GM19468 (cell line): ENCODE data around the gene ZNF808.
"Not testable (repeated sequence)": the region's sequence is repeated elsewhere in the genome, so short reads cannot be mapped to it uniquely, and the experiment has no call there.

ENCODE experiments used
- ATAC-seq: cut with Tn5 transposase; IDR thresholded peaks from one replicate; pipeline ENCODE4 v1.9.1; 2021; ENCODE audit warnings: mild to moderate bottlenecking, moderate library complexity, moderate number of reproducible peaks; ENCODE audit not compliant: unreplicated experiment; ENCODE audit errors: extremely low read depth

The ZNF808 gene

DNA sequence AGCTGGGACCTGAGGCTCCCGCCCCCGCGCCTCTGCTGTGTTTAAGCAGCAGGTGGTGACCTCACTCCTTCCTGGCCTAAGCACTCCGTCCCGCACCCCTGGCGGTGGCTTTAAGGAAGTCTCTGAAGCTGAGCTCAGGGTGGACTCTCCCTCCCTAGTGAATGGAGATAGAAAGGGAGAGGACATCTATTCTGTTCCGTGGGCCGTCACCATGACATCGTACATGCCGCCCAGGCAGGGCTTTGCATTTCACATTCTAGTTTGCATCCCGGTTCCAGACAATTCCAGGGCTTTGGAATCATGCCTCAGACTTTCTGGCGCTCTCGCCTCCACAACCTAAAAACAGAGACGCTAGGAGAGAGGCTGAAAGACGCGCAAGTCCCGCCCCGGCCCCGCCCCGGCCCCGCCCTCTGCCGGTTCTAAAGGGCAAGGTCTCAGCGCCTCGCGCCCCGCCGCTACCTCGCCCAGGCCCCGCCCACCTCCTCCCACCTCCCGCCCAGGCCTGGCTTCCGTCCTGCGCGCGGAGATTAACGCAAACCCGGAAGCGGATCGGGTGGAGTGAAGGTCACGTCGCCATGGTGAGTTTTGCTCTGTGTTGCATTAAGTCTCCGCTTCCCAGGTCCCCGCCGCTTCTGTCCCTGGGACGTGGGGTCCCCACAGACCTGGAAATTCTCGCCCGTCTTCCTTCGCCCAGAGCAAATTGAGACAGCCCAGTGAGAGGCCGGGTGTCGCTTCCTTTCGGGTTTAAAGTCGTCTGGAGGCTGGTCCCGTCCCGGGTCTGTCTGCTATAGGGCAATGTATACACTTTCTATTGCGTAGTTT lies at the start of gene ZNF808:
ZNF808 (plus strand) TSS at position 535 of the 822 bp plus-strand sequence. CDS start 15,617 bp downstream, outside the sequence.
- ATAC-seq, result peak; percentile 60

DNA sequence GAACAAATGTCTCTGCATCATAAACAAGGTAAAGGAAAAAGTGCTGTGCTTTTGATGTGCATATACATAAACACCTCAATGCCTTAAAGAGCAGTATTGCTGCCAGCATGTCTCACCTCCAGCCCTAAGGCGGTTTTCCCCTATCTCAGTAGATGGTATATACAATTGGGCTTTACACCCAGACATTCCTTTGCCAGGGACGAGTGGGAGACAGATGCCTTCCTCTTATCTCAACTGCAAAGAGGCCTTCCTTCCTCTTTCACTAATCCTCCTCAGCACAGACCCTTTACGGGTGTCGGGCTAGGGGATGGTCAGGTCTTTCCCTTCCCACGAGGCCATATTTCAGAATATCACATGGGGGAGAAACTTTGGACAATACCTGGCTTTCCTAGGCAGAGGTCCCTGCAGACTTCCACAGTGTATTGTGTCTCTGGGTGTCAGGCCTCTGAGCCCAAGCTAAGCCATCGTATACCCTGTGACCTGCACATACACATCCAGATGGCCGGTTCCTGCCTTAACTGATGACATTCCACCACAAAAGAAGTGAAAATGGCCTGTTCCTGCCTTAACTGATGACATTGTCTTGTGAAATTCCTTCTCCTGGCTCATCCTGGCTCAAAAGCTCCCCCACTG lies 43.2 kb upstream of the ZNF808 start:
- ATAC-seq, result not testable (repeated sequence)

DNA sequence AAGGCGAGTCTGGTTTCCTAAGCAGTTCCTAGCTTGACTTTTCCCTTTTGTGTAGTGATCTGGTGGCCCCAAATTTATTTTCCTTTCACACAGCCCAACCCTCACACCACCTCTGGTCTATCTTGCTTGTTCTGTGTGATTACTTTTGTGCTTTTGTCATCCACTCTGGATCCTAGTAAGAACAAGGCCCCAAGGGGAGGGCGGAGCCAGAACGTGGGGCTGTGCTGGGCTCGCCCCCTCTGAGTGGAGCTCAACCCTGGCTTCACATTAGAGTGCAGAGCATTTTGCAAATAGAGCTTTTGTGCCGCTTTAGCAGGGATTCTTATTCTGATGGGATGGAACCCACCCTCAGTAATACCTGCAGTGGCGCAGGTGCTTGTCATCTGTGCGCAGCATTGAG lies 42.4 kb upstream of the ZNF808 start:
- ATAC-seq, result not testable (repeated sequence)

DNA sequence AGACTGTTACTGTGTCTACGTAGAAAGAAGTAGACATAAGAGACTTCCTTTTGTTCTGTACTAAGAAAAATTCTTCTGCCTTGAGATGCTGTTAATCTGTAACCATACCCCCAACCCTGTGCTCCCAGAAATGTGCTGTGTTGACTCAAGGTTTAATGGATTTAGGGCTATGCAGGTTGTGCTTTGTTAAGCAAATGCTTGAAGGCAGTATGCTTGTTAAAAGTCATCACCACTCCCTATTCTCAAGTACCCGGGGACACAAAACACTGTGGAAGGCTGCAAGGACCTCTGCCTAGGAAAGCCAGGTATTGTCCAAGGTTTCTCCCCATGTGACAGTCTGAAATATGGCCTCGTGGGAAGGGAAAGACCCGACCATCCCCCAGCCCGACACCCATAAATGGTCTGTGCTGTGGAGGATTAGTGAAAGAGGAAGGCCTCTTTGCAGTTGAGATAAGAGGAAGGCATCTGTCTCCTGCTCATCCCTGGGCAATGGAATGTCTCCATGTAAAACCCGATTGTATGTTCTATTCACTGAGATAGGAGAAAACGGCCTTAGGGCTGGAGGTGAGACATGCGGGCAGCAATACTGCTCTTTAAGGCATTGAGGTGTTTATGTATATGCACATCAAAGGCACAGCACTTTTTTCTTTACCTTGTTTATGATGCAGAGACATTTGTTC lies 41.8 kb upstream of the ZNF808 start:
- not testable (repeated sequence) for ATAC-seq

DNA sequence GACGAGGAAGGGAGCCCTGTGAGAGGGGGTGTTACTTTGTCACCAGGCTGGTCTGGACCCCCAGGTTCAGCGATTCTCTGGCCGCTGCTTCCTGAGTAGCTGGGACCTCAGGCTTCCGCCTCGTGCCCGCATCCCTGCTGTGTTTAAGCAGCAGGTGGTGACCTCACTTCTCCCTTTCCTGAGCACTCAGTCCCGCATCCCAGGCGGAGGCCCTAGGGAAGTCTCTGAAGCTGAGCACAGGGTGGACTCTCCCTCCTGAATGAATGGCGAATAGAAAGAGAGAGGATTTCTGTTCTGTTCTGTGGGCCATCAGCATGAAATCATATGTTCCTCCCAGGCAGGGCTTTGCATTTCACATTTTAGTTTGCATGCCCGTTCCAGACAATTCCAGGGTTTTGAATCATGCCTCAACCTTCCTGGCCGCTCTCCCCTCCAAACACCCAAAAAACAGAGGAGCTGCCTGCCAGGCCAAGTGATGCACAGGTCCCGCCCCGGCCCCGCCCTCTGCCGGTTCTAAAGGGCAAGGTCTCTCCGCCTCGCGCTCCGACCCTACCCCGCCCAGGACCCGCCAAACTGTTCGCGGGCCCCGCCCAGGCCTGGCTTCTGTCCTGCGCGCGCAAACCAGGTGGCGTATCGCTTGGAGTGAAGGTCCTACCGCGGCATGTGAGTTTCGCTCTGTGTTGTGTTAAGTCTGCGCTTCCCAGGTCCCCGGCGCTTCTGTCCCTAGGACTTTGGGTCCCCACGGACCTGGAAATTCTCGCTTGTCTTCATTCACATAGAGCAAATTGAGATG lies 35.1 kb upstream of the ZNF808 start:
- ATAC-seq, result no peak

DNA sequence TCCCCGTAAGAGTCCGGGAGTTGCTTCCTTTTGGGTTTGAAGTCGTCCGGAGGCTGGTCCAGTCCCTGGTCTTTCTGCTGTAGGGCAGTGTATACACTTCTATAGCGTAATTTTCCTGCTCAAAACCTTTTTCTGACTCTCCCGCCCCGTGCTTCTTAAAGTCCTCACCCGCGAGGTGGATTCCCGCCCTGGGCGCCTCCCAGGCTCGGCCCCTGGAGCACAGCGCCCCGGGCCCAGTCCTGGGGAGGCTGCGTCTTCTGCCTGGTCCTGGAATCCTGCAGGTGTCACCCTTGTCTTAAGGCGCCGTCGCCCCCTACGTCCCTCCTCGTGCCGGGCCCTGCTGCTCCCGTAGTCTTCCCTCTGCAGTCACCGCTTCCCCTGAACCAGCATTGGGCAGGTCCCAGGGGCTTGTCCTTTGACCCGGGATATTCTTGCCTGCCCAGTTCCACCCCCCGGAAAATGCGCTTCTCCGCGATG lies 34.4 kb upstream of the ZNF808 start:
- ATAC-seq, result no peak

DNA sequence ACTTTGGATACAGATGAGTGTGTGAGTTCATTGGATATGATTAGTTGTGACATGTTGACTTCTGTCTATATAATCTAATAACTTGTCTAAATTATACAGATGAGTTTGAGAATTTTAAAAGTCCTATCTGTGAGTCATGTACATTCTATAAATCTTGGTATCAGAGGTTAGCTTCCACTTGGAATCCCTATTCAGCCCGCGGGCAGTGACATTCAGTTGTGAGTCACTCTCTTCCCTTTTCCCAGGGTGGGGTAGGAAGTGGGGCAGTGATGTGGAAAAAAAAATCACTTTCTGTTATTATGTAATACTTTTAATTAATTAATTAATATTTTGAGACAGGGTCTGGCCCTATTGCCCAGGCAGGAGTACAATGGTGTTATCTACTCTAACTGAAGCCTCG lies 33.0 kb upstream of the ZNF808 start:
- no peak for ATAC-seq

DNA sequence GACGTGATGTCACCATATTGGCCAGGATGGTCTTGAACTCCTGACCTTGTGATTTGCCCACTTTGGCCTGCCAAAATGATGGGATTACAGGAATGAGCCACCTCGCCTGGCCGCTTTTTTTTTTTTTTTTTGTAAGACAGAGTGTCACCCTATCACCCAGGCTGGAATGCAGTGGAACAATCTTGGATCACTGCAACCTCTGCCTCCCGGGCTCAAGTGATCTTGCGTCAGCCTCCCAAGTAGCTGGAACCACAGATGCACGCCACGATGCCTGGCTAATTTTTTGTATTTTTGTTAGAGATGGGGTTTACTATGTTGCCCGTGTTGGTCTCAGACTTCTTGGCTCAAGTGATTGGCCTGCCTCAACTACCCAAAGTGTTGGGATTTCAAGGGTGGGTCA lies 28.9 kb upstream of the ZNF808 start:
- ATAC-seq, result no peak

DNA sequence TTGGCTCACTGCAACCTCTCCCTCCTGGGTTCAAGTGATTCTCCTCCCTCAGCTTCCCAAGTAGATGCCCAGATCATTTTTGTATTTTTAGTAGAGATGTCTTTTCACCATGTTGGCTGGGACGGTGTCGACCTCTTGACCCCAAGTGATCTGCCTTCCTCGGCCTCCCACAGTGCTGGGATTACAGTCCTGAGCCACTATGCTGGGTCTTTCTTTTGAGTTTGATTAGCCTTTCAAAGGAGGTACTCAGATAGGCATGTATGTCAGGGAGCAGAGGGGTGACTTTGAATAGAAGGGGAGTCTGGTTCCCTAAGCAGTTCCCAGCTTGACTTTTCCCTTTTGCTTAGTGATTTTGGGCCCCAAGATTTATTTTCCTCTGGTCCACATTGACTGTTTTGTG lies 27.0 kb upstream of the ZNF808 start:
- not testable (repeated sequence) for ATAC-seq

DNA sequence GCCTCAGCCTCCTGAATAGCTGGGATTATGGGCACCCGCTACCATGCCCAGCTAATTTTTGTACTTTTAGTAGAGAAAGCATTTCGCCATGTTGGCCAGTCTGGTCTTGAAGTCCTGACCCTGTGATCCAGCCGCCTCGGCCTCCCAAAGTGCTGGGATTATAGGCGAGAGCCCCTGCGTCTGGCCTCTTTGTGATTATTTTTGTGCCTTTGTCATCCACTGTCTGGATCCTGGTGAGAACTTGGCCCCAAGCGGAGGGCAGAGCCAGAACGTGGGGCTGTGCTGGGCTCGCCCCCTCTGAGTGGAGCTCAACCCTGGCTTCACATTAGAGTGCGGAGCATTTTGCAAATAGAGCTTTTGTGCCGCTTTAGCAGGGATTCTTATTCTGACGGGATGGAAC lies 26.5 kb upstream of the ZNF808 start:
- not testable (repeated sequence) for ATAC-seq

DNA sequence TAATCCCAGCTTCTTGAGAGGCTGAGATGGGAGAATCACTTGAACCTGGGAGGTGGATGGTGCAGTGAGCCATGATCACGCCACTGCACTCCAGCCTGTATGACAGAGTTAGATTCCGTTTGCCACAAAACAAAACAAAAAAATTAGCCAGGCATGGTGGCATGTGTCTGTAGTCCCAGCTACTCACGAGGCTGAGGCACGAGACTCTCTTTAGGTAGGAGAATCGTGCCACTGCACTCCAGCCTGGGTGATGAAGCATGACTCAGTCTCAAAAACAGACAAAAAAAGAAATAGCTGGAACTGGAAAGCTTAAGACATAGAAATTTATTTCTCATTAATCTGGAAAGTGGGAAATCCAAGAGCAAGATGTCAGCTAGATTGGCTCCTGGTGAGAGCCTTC lies 20.2 kb upstream of the ZNF808 start:
- no peak for ATAC-seq

DNA sequence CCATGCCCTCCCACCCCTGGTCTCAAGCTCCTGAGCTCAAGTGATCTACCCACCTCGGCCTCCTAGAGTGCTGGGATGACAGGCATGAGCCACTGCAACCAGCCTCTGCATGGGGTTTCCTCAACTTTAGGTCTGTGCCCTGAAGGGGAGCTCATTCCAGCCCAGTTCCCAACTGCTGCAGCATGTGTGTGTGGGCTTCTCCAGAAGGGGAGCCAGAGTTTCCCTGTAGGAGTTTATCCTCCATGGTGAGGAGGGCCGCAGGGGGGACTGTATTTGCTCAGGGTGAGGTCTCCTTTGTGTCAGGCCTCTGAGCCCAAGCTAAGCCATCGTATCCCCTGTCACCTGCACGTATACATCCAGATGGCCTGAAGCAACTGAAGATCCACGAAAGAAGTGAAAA lies 11.3 kb upstream of the ZNF808 start:
- ATAC-seq, result no peak

DNA sequence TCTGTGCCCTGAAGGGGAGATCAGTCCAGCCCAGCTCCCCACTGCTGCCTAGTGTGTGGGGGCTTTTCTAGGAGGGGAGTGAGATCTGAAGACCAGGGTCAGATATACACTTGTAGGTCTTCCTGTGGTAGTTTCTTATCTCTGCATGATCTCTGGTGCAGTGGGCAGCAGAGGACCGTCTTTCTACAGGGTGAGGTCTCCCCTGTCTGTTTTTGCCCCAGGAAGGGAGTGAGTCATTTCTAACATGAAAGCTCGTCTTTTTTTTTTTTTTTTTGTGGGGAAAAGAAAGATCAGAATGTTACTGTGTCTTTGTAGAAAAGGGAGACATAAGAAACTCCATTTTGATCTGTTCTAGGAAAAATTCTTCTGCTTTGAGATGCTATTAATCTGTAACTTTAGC lies 8.8 kb upstream of the ZNF808 start:
- no peak for ATAC-seq

DNA sequence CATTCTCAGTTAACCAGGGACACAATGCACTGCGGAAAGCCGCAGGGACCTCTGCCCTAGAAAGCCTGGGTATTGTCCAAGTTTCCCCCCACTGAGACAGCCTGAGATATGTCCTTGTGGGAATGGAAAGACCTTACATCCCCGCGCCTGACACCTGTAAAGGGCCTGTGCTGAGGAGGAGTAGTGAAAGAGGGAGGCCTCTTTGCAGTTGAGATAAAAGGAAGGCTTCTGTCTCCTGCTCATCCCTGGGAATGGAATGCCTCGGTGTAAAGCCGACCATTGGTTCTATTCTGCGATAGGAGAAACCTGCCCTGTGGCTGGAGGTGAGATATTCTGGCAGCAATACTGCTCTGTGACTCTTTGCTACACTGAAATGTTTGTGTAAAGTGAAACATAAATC lies 8.3 kb upstream of the ZNF808 start:
- not testable (repeated sequence) for ATAC-seq

DNA sequence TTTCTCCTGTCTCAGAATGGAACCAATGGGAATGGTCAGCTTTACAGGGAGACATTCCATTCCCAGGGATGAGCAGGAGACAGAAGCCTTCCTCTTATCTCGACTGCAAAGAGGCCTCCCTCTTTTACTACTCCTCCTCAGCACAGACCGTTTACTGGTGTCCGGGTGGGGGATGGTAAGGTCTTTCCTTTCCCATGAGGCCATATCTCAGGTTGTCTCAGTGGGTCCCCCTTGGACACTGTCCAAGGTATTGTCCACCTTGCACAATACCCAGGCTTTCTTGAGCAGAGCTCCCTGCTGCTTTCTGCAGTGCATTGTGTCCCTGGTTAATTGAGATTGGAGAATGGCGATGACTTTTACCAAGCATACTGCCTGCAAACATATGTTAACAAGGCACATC lies 7.5 kb upstream of the ZNF808 start:
- no peak for ATAC-seq

DNA sequence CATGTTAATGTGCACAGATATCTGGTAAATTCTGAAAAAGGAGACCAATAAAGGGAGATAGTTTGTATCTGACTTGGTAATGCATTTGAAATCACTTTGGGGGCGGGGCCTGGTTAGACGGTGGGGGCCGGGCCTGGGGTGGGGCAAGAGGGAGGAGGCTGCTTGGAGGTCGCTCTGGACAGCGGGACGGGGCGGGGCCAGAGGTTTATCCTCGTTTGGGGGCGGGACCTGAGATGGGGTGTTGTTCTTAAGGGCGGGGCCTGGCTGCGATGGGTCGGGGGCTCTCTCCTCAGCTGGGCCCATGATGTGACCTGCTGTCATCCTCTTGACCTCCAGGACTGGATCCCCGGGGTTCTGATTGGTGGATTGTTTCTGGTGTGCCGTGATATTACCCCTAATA lies 4.9 kb upstream of the ZNF808 start:
- ATAC-seq, result no peak

DNA sequence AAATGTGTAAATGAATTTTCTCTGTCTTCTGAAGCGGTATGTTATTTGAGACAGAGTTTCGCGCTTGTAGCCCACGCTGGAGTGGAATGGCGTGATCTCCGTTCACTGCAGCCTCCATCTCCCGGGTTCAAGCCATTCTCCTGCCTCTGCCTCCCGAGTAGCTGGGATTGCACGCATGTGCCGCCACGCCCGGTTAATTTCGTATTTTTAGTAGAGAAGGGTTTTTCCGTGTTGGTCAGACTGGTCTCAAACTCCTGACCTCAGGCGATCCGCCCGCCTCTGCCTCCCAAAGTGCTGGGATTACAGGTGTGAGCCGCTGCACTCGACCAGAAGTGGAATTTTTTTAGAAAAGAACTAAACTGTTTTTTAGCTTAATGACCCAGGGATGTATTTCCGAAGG lies 3.4 kb upstream of the ZNF808 start:
- ATAC-seq, result no peak

DNA sequence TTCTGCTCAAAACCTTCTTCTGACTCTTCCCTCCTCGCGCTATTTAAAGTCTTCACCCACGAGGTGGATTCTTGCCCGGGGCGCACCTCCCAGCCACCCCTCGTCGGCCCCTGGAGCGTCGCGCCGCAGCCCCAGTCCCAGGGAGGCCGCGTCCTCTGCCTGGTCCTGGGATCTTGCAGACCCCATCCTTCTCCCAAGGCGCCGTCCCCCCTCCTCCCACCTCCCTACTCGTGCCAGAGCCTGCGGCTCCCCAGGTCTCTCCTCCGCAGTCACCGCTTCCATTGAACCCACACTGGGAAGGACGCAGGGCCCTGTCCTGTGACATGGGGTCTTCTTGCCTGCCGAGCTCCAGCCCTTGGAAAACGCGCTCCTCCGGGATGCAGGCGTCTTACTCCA lies 486 bp downstream of the ZNF808 start:
- no peak for ATAC-seq

DNA sequence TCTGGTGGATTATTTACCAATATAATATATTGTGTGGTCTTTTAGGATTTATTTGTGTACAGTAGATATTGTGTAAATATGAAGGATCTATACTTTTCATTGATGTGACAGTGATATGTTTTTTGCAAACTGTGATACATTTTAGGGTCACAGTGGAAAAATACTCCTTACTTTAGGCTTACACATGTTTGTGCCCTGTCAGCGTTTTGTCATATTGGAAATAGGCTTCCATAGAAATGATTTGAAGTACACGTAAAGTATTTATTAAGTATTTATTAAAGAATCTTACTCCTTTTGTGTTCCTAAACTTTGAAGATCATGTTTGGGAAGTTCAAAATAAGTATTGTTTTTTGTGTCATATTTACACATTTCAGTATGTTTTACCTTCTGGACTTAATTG lies 5.0 kb downstream of the ZNF808 start:
- ATAC-seq, result no peak

DNA sequence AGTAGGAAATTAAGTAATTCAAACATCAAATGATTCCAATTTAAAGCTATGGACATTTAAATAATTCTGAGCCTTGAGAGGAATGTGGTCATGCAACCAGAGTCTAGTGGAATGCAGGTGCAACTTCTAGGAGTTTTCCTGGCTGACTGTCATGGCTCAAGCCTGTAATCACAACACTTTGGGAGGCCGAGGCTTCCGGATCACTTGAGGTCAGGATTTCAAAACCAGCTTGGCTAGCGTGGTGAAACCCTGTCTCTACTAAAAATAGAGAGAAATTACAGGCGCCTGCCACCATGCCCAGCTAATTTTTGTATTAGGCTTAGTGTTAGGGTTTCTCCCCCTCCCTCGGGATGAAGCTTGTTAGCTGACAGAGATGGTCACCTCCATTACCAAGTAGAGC lies 6.4 kb downstream of the ZNF808 start:
- ATAC-seq, result no peak
